Endothelial cell of umbilical vein (primary cell): Measurements from ENCODE around the gene MTFR1L. TPM values are rescaled to one million over a fixed set of nuclear protein-coding genes. Genes with fewer than 3 reads are reported as not detected.

Source experiments
- BruUV-seq: library from RNA; stranded (reverse); fragments of 400-500 nt; replicated peaks from 2 replicates; lab custom pipeline; 2021; lab: Mats Ljungman, UMichigan
- CTCF ChIA-PET: fragments of 300-600, 350-600 bp; sonication (Branson Sonifier 250); formaldehyde crosslinking; loops from one replicate; lab custom pipeline; 2021; ENCODE audit warnings: antibody characterized with exemption, inconsistent platforms; lab: Charles Lee
- POLR2A ChIA-PET: fragments of 300-600, 350-600 bp; sonication (Branson Sonifier 250); formaldehyde crosslinking; loops from one replicate; lab custom pipeline; 2021; ENCODE audit warnings: antibody characterized with exemption, inconsistent platforms; lab: Charles Lee
- DNase-seq: peaks from one replicate; pipeline ENCODE4 v3.0.0-alpha.2; 2011; ENCODE audit warnings: low read depth, low spot score
- FAIRE-seq: peaks from 2 replicates; lab custom pipeline; 2011; peaks lifted over from hg19 to GRCh38; lab: Jason Lieb, UNC
- H2AFZ ChIP-seq: 2 replicates; pipeline ENCODE4 v1.6.0; 2012; ENCODE audit warnings: low read depth, low read length, control low read depth, inconsistent platforms
- H3K27ac ChIP-seq: 2 replicates; pipeline ENCODE4 v1.5.1; 2011; ENCODE audit warnings: low read depth, mild to moderate bottlenecking, control low read depth, low read length, moderate library complexity; ENCODE audit not compliant: insufficient read depth
- H3K27me3 ChIP-seq, 2 experiments: 2 replicates each; pipeline versions ENCODE4 v1.6.0 to v1.6.1; 2011; ENCODE audit warnings: low read length in 2 of 2, mixed read lengths in 1 of 2; ENCODE audit not compliant: control insufficient read depth in 2 of 2, insufficient read depth in 2 of 2
- H3K36me3 ChIP-seq, 2 experiments: 2 replicates in 1 of 2; 3 replicates in 1 of 2; pipeline ENCODE4 v1.5.1; 2011; ENCODE audit warnings: low read length in 2 of 2, mild to moderate bottlenecking in 1 of 2, moderate library complexity in 1 of 2; ENCODE audit not compliant: control insufficient read depth in 2 of 2, insufficient read depth in 2 of 2; ENCODE audit errors: extremely low read depth in 1 of 2
- H3K4me1 ChIP-seq: 3 replicates; pipeline ENCODE4 v1.5.1; 2011; ENCODE audit warnings: mild to moderate bottlenecking, low read length; ENCODE audit not compliant: control insufficient read depth, insufficient read depth; ENCODE audit errors: extremely low read depth
- H3K4me2 ChIP-seq: 2 replicates; pipeline ENCODE4 v1.6.1; 2011; ENCODE audit warnings: low read length, control low read depth, mixed read lengths; ENCODE audit not compliant: insufficient read depth
- H3K4me3 ChIP-seq, 3 experiments: fragments of 200-600 bp in 1 of 3; sonication (generic), shearing (Covaris generic) in 1 of 3; replicated peaks in 1 of 3; 2 replicates each; pipeline ENCODE4 v1.5.1; 2011 to 2016; ENCODE audit warnings: control low read depth in 3 of 3, low read length in 3 of 3, mild to moderate bottlenecking in 2 of 3, inconsistent platforms in 1 of 3, low read depth in 1 of 3, moderate library complexity in 1 of 3; ENCODE audit not compliant: insufficient read depth in 1 of 3
- H3K79me2 ChIP-seq: 2 replicates; pipeline ENCODE4 v1.6.0; 2012; ENCODE audit warnings: low read length, inconsistent platforms; ENCODE audit not compliant: control insufficient read depth, insufficient read depth
- H3K9ac ChIP-seq: replicated peaks from 2 replicates; pipeline ENCODE3; 2011; ENCODE audit warnings: low read length, control low read depth; ENCODE audit not compliant: insufficient read depth; ENCODE audit errors: extremely low read depth
- H3K9me1 ChIP-seq: replicated peaks from 3 replicates; pipeline ENCODE4 v1.6.0; 2011; ENCODE audit warnings: mild to moderate bottlenecking, low read length; ENCODE audit not compliant: control insufficient read depth, insufficient read depth; ENCODE audit errors: extremely low read depth
- H3K9me3 ChIP-seq: replicated peaks from 2 replicates; pipeline ENCODE4 v1.5.1; 2012; ENCODE audit warnings: low read length, inconsistent platforms; ENCODE audit not compliant: control insufficient read depth, insufficient read depth
- H4K20me1 ChIP-seq: replicated peaks from 2 replicates; pipeline ENCODE3; 2011; ENCODE audit warnings: mild to moderate bottlenecking, low read length; ENCODE audit not compliant: control insufficient read depth, insufficient read depth; ENCODE audit errors: extremely low read depth
- CTCF ChIP-seq, 2 donors: IDR thresholded peaks; 1 replicate in 1 of 2; 2 replicates in 1 of 2; pipeline ENCODE4 v1.5.1; 2011; ENCODE audit warnings: low read length in 2 of 2, mild to moderate bottlenecking in 2 of 2, moderate library complexity in 2 of 2, control low read depth in 1 of 2, inconsistent platforms in 1 of 2, low read depth in 1 of 2; ENCODE audit not compliant: insufficient read depth in 1 of 2; ENCODE audit errors: extremely low read depth in 1 of 2
- FOS ChIP-seq: IDR thresholded peaks from 2 replicates; pipeline ENCODE4 v1.6.1; 2011; ENCODE audit warnings: mild to moderate bottlenecking, low read length, moderate library complexity, borderline replicate concordance; ENCODE audit not compliant: insufficient read depth
- GATA2 ChIP-seq: IDR thresholded peaks from 2 replicates; pipeline ENCODE4 v1.7.0; 2011; ENCODE audit warnings: low read depth, mild to moderate bottlenecking, moderate library complexity, mixed read lengths, low read length; ENCODE audit not compliant: insufficient read length, insufficient read depth
- JUN ChIP-seq: IDR thresholded peaks from 2 replicates; pipeline ENCODE4 v1.6.1; 2011; ENCODE audit warnings: borderline replicate concordance, low read depth; ENCODE audit not compliant: insufficient read length, insufficient read depth
- POLR2A ChIP-seq: IDR thresholded peaks from 2 replicates; pipeline ENCODE4 v1.6.1; 2012; ENCODE audit warnings: low read depth, mild to moderate bottlenecking, control low read depth, low read length
- POLR2AphosphoS5 ChIP-seq: IDR thresholded peaks from 2 replicates; pipeline ENCODE4 v1.6.1; 2012; ENCODE audit warnings: low read depth, mild to moderate bottlenecking, control low read depth, low read length, moderate library complexity; ENCODE audit not compliant: insufficient read depth
- dilution Hi-C: fragments of 300-500 bp; cut with MboI; formaldehyde crosslinking; loops from one replicate; pipeline ENCODE4 v1.15.0; 2019; ENCODE audit warnings: low sequenced_read_pairs; ENCODE audit not compliant: extremely low pct_ligation_motif_present
- intact Hi-C: fragments of 100-400 bp; cut with micrococcal nuclease; formaldehyde crosslinking; loops from one replicate; pipeline ENCODE4 v1.10.0; 2022
- polyA plus RNA-seq, 4 experiments: library from polyadenylated mRNA; depleted of rRNA in 3 of 4; stranded (reverse) in 3 of 4; unstranded in 1 of 4; fragments of >200 nt; gene quantifications; 2 replicates each; pipeline versions ENCODE4 v1.2.1 to v1.2.3, GENCODE V29; 2011 to 2012; ENCODE audit warnings: missing spikeins in 1 of 4
- total RNA-seq: library from RNA; stranded (reverse); gene quantifications from 2 replicates; pipeline ENCODE4 v1.2.3, GENCODE V29; 2021
- TF ChIP-seq, protein P1 (sequence below): IDR thresholded peaks from 2 replicates; pipeline ENCODE4 v1.6.1; 2011; ENCODE audit not compliant: insufficient read depth, insufficient read length

The MTFR1L gene
- total and polyA plus RNA-seq, 2 donors (not counting 3 experiments of a cell fraction or from before 2014, with no cell fraction given): 34.8 to 45.5 TPM

GRCh38 chr1:25794325-25794724, 25.4 kb upstream of the MTFR1L start:
- FAIRE-seq (no peak), DNase-seq (no peak)
- H3K9me3 ChIP-seq: no peaks in the 10 kb centered on the region
- no peak for TF ChIP-seq POLR2AphosphoS5
- TF ChIP-seq JUN: no peak
- no TSS peak for BruUV-seq
- H3K27ac ChIP-seq: no peak overlapping the region
- peaks cover under 1% of the 10 kb centered on the region for H3K4me1 ChIP-seq
- dilution Hi-C loops: no loop called here
- H3K36me3 ChIP-seq: no peaks in the 10 kb centered on the region
- H4K20me1 ChIP-seq: no peaks in the 10 kb centered on the region
- H3K79me2 ChIP-seq: no peaks in the 10 kb centered on the region
- peaks cover 0 to 1% of the 10 kb centered on the region in 2 experiments for H3K27me3 ChIP-seq
- intact Hi-C loops: no loop called here
- no peak overlapping the region for H3K4me3 ChIP-seq
- no peak overlapping the region for H3K4me2 ChIP-seq
- H3K9ac ChIP-seq: no peak overlapping the region
- POLR2A ChIA-PET: no interaction called here
- H3K9me1 ChIP-seq: no peaks in the 10 kb centered on the region
- CTCF ChIA-PET: interaction anchor here (7.4 kb wide), 1 partner anchor 185 kb away, joined by 80 read pairs; no protein-coding TSS in a partner anchor
- H2AFZ ChIP-seq: no peak overlapping the region

DNA sequence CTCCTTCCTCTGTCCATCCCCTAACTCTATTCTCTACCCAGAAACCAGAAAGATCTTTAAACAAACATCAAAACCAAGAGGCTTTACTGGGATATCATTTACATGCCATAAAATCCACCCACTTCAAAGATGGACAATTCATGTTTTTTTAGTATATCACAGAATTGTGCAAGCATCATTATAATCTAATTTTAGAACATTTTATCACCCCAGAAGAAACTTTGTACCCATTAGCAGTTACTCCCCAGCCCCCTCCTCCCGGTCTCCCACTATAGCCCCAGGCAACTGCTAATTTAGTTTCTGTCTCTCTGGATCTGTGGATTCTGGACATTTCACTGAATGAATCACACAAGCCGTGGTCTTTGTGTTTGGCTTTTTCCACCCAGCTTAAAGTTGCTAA, 24.5 kb upstream of the MTFR1L start:
- intact Hi-C loops (loop anchor here (5.0 kb wide), 1 partner anchor 253 kb away; the partner anchor contains the start of gene LDLRAP1), dilution Hi-C loops (no loop called here)
- CTCF ChIA-PET: interaction anchor here (1.0 to 7.4 kb wide), 2 partner anchors 186 to 291 kb away, joined by 3 to 80 read pairs; no protein-coding TSS in a partner anchor
- FAIRE-seq (no peak), DNase-seq (no peak)
- POLR2A ChIA-PET: no interaction called here
- Histone ChIP-seq H4K20me1 (no peaks in the 10 kb centered on the region), H3K36me3 (no peaks in the 10 kb centered on the region), H3K27me3 (peaks cover 0 to 1% of the 10 kb centered on the region in 2 experiments), H3K4me3 (no peak overlapping the region), H3K27ac (no peak overlapping the region), H3K9me3 (no peaks in the 10 kb centered on the region), H3K9ac (no peak overlapping the region), H3K4me2 (no peak overlapping the region), H3K9me1 (no peaks in the 10 kb centered on the region), H3K79me2 (no peaks in the 10 kb centered on the region), H2AFZ (no peak overlapping the region), H3K4me1 (peaks cover 5% of the 10 kb centered on the region)
- TF ChIP-seq, protein P1, sequence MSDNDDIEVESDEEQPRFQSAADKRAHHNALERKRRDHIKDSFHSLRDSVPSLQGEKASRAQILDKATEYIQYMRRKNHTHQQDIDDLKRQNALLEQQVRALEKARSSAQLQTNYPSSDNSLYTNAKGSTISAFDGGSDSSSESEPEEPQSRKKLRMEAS: no peak
- TF ChIP-seq GATA2 (no peak), FOS (no peak), POLR2AphosphoS5 (no peak), CTCF (IDR thresholded peaks at IDR 0.05; ENCODE audit: extremely low read depth in 1 of 2, insufficient read depth in 1 of 2, low read depth in 1 of 2, low read length in 2 of 2) (no peak), POLR2A (no peak), JUN (no peak)
- no TSS peak for BruUV-seq
